ENCODE results near the gene SH2B3. TPM values are rescaled to one million over a fixed set of nuclear protein-coding genes. Genes with fewer than 3 reads are reported as not detected.

SH2B3 gene
- total and polyA plus RNA-seq, 4 donors: 9.6 to 46.0 (median 17.9) TPM

- H3K27ac ChIP-seq (ENCODE audit: low read depth in 1 of 2, low read length in 1 of 2): no peak overlapping the region
- no peaks in the 10 kb centered on the region for H3K36me3 ChIP-seq (ENCODE audit: control insufficient read depth in 4 of 4, insufficient read depth in 4 of 4, low read length in 4 of 4)
- H3K9ac ChIP-seq (ENCODE audit: insufficient read depth in 1 of 2, low read length in 2 of 2): no peak overlapping the region
- H3K27me3 ChIP-seq (ENCODE audit: control insufficient read depth in 3 of 3, insufficient read depth in 3 of 3, low read length in 2 of 3): no peaks in the 10 kb centered on the region
- DNase-seq: no peak
- H3K4me1 ChIP-seq (ENCODE audit: control insufficient read depth in 5 of 5, insufficient read depth in 5 of 5, low read length in 5 of 5): no peaks in the 10 kb centered on the region
- 91 to 95% methylated on average over 6 of the region's 6 CpGs for WGBS, 2 donors
- no peak overlapping the region for H3K4me3 ChIP-seq
- ATAC-seq (ENCODE audit: insufficient read depth, low FRiP score): no peak
- peaks cover 0 to 3% (median 0%) of the 10 kb centered on the region in 4 donors for H3K9me3 ChIP-seq (ENCODE audit: control insufficient read depth in 4 of 4, insufficient read depth in 3 of 4, low read length in 3 of 4)
- TF ChIP-seq CTCF (IDR thresholded peaks at IDR 0.05; ENCODE audit: control extremely low read depth, extremely low read depth): no peak
Measured at GRCh38 chr12:111379942-111380554, 25.7 kb upstream of the SH2B3 start.

- H3K27me3 ChIP-seq (ENCODE audit: control insufficient read depth in 3 of 3, insufficient read depth in 3 of 3, low read length in 2 of 3): no peaks in the 10 kb centered on the region
- DNase-seq (no peak), ATAC-seq (ENCODE audit: insufficient read depth, low FRiP score) (no peak)
- no peak for TF ChIP-seq CTCF (IDR thresholded peaks at IDR 0.05; ENCODE audit: control extremely low read depth, extremely low read depth)
- no peak overlapping the region for H3K9ac ChIP-seq (ENCODE audit: insufficient read depth in 1 of 2, low read length in 2 of 2)
- WGBS, 2 donors: 70 to 81% methylated on average over 5 of the region's 5 CpGs
- H3K9me3 ChIP-seq (ENCODE audit: control insufficient read depth in 4 of 4, insufficient read depth in 3 of 4, low read length in 3 of 4): no peaks in the 10 kb centered on the region
- no peak overlapping the region for H3K4me3 ChIP-seq
- H3K27ac ChIP-seq (ENCODE audit: low read depth in 1 of 2, low read length in 1 of 2): no peak overlapping the region
- H3K4me1 ChIP-seq (ENCODE audit: control insufficient read depth in 5 of 5, insufficient read depth in 5 of 5, low read length in 5 of 5): no peaks in the 10 kb centered on the region
- H3K36me3 ChIP-seq (ENCODE audit: control insufficient read depth in 4 of 4, insufficient read depth in 4 of 4, low read length in 4 of 4): no peaks in the 10 kb centered on the region
Measured at GRCh38 chr12:111384596-111384995, 21.1 kb upstream of the SH2B3 start.

GRCh38 chr12:111386885-111387284 lies 18.8 kb upstream of the SH2B3 start:
- no peak for TF ChIP-seq CTCF (IDR thresholded peaks at IDR 0.05; ENCODE audit: control extremely low read depth, extremely low read depth)
- WGBS, 2 donors: 26 to 43% methylated on average over 3 of the region's 3 CpGs
- peak in 2 of 3 donors; percentile 29 to 30 for DNase-seq
- Histone ChIP-seq H3K36me3 (ENCODE audit: control insufficient read depth in 4 of 4, insufficient read depth in 4 of 4, low read length in 4 of 4) (no peaks in the 10 kb centered on the region), H3K4me3 (no peak overlapping the region), H3K9me3 (ENCODE audit: control insufficient read depth in 4 of 4, insufficient read depth in 3 of 4, low read length in 3 of 4) (no peaks in the 10 kb centered on the region), H3K9ac (ENCODE audit: insufficient read depth in 1 of 2, low read length in 2 of 2) (no peak overlapping the region), H3K27me3 (ENCODE audit: control insufficient read depth in 3 of 3, insufficient read depth in 3 of 3, low read length in 2 of 3) (no peaks in the 10 kb centered on the region), H3K27ac (ENCODE audit: low read depth in 1 of 2, low read length in 1 of 2) (no peak overlapping the region), H3K4me1 (ENCODE audit: control insufficient read depth in 5 of 5, insufficient read depth in 5 of 5, low read length in 5 of 5) (no peaks in the 10 kb centered on the region)
- no peak for ATAC-seq (ENCODE audit: insufficient read depth, low FRiP score)
